ENCODE data around the gene SUSD2.

The SUSD2 gene

GRCh38 chr22:24165673-24166072 lies 15.6 kb upstream of the SUSD2 start:
- TF ChIP-seq, protein P1, sequence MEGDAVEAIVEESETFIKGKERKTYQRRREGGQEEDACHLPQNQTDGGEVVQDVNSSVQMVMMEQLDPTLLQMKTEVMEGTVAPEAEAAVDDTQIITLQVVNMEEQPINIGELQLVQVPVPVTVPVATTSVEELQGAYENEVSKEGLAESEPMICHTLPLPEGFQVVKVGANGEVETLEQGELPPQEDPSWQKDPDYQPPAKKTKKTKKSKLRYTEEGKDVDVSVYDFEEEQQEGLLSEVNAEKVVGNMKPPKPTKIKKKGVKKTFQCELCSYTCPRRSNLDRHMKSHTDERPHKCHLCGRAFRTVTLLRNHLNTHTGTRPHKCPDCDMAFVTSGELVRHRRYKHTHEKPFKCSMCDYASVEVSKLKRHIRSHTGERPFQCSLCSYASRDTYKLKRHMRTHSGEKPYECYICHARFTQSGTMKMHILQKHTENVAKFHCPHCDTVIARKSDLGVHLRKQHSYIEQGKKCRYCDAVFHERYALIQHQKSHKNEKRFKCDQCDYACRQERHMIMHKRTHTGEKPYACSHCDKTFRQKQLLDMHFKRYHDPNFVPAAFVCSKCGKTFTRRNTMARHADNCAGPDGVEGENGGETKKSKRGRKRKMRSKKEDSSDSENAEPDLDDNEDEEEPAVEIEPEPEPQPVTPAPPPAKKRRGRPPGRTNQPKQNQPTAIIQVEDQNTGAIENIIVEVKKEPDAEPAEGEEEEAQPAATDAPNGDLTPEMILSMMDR (IDR thresholded peaks at IDR 0.05; ENCODE audit: low read length): no peak
- no peak for TF ChIP-seq EZH2 (IDR thresholded peaks at IDR 0.05; ENCODE audit: borderline replicate concordance, low read length)
- no peak overlapping the region for H3K9ac ChIP-seq (ENCODE audit: low read length)
- no peaks in the 10 kb centered on the region for H3K9me3 ChIP-seq (ENCODE audit: low read length)
- H3K9me2 ChIP-seq (ENCODE audit: low read depth, low read length): no peaks in the 10 kb centered on the region
- peaks cover 30% of the 10 kb centered on the region; the same call in 1 of the 2 replicates for H3K36me3 ChIP-seq (ENCODE audit: insufficient read depth, low read length)
- no peak overlapping the region for H3K4me2 ChIP-seq (ENCODE audit: low read length)
- no peaks in the 10 kb centered on the region for H3F3A ChIP-seq (ENCODE audit: insufficient read depth, low read length)
- no peak overlapping the region for H3K27ac ChIP-seq (ENCODE audit: low read depth, low read length, poor library complexity, severe bottlenecking)
- H3K27me3 ChIP-seq (ENCODE audit: insufficient read depth, low read length): no peaks in the 10 kb centered on the region
- H2AFZ ChIP-seq (ENCODE audit: low read length): no peak overlapping the region
- peaks cover 19% of the 10 kb centered on the region for H3K4me1 ChIP-seq (ENCODE audit: insufficient read depth, low read length, severe bottlenecking)
- no peaks in the 10 kb centered on the region for H3K79me2 ChIP-seq (ENCODE audit: insufficient read depth, low read length)
- no peaks in the 10 kb centered on the region for H4K20me1 ChIP-seq (ENCODE audit: insufficient read depth, low read length)
- no peak overlapping the region for H3K4me3 ChIP-seq (ENCODE audit: low read depth, low read length, poor library complexity, severe bottlenecking)

DNA sequence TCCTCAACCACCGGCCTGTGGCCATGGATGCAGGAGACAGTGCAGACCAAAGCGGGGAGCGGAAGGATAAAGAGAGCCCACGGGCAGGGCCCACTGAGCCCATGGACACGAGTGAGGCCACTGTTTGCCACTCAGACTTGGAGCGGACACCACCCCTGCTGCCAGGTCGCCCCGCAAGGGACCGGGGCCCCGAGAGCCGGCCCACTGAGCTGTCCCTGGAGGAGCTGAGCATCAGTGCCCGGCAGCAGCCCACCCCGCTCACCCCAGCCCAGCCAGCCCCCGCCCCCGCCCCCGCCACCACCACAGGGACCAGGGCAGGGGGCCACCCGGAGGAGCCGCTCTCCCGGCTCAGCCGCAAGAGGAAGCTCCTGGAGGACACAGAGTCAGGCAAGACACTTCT lies 14.5 kb upstream of the SUSD2 start:
- Histone ChIP-seq H2AFZ (ENCODE audit: low read length) (no peak overlapping the region), H3K9me3 (ENCODE audit: low read length) (no peaks in the 10 kb centered on the region), H3K79me2 (ENCODE audit: insufficient read depth, low read length) (no peaks in the 10 kb centered on the region), H3F3A (ENCODE audit: insufficient read depth, low read length) (no peaks in the 10 kb centered on the region), H3K27ac (ENCODE audit: low read depth, low read length, poor library complexity, severe bottlenecking) (no peak overlapping the region), H3K27me3 (ENCODE audit: insufficient read depth, low read length) (no peaks in the 10 kb centered on the region), H3K36me3 (ENCODE audit: insufficient read depth, low read length) (peaks cover 36% of the 10 kb centered on the region; the same call in 1 of the 2 replicates), H3K4me3 (ENCODE audit: low read depth, low read length, poor library complexity, severe bottlenecking) (no peak overlapping the region), H3K4me2 (ENCODE audit: low read length) (no peak overlapping the region), H4K20me1 (ENCODE audit: insufficient read depth, low read length) (no peaks in the 10 kb centered on the region), H3K9me2 (ENCODE audit: low read depth, low read length) (no peaks in the 10 kb centered on the region), H3K4me1 (ENCODE audit: insufficient read depth, low read length, severe bottlenecking) (peaks cover 14% of the 10 kb centered on the region), H3K9ac (ENCODE audit: low read length) (no peak overlapping the region)
- no peak for TF ChIP-seq EZH2 (IDR thresholded peaks at IDR 0.05; ENCODE audit: borderline replicate concordance, low read length)
- TF ChIP-seq, protein P1 (IDR thresholded peaks at IDR 0.05; ENCODE audit: low read length): no peak

GRCh38 chr22:24169439-24170058 lies 11.7 kb upstream of the SUSD2 start:
- H3K4me3 ChIP-seq (ENCODE audit: low read depth, low read length, poor library complexity, severe bottlenecking): no peak overlapping the region
- H2AFZ ChIP-seq (ENCODE audit: low read length): no peak overlapping the region
- TF ChIP-seq, protein P1 (IDR thresholded peaks at IDR 0.05; ENCODE audit: low read length): no peak
- TF ChIP-seq EZH2 (IDR thresholded peaks at IDR 0.05; ENCODE audit: borderline replicate concordance, low read length): no peak
- no peak overlapping the region for H3K27ac ChIP-seq (ENCODE audit: low read depth, low read length, poor library complexity, severe bottlenecking)
- no peaks in the 10 kb centered on the region for H3K9me3 ChIP-seq (ENCODE audit: low read length)
- H4K20me1 ChIP-seq (ENCODE audit: insufficient read depth, low read length): no peaks in the 10 kb centered on the region
- no peaks in the 10 kb centered on the region for H3K27me3 ChIP-seq (ENCODE audit: insufficient read depth, low read length)
- no peak overlapping the region for H3K9ac ChIP-seq (ENCODE audit: low read length)
- no peaks in the 10 kb centered on the region for H3K4me1 ChIP-seq (ENCODE audit: insufficient read depth, low read length, severe bottlenecking)
- no peaks in the 10 kb centered on the region for H3F3A ChIP-seq (ENCODE audit: insufficient read depth, low read length)
- no peaks in the 10 kb centered on the region for H3K79me2 ChIP-seq (ENCODE audit: insufficient read depth, low read length)
- peaks cover 47% of the 10 kb centered on the region; the same call in 1 of the 2 replicates for H3K36me3 ChIP-seq (ENCODE audit: insufficient read depth, low read length)
- H3K4me2 ChIP-seq (ENCODE audit: low read length): no peak overlapping the region
- H3K9me2 ChIP-seq (ENCODE audit: low read depth, low read length): no peaks in the 10 kb centered on the region
